GM19238 (cell line): ENCODE results near the gene API5.
A peak's percentile ranks its signal among the peaks of the same experiment; 100 is the strongest.
"Not testable (repeated sequence)": the region's sequence is repeated elsewhere in the genome, so short reads cannot be mapped to it uniquely, and the experiment has no call there.

Experiments used
- DNase-seq: peaks from one replicate; pipeline ENCODE4 v3.0.0; 2011; ENCODE audit warnings: low spot score; ENCODE audit not compliant: insufficient read length

The API5 gene

GRCh38 chr11:43311791-43312607 is at the start of gene API5:
API5 (plus strand) TSS chr11:43311996; CDS start chr11:43312128, 132 bp downstream.
- peak; percentile 73 for DNase-seq

GRCh38 chr11:43267856-43268580 is 43.8 kb upstream of the API5 start:
- no peak for DNase-seq

GRCh38 chr11:43268786-43269185 is 43.0 kb upstream of the API5 start:
- DNase-seq = no peak

- no peak for DNase-seq
These were observed 42.4 kb upstream of the API5 start for GRCh38 chr11:43269254-43269918.

GRCh38 chr11:43270468-43270867 is 41.3 kb upstream of the API5 start:
- DNase-seq = no peak

DNA sequence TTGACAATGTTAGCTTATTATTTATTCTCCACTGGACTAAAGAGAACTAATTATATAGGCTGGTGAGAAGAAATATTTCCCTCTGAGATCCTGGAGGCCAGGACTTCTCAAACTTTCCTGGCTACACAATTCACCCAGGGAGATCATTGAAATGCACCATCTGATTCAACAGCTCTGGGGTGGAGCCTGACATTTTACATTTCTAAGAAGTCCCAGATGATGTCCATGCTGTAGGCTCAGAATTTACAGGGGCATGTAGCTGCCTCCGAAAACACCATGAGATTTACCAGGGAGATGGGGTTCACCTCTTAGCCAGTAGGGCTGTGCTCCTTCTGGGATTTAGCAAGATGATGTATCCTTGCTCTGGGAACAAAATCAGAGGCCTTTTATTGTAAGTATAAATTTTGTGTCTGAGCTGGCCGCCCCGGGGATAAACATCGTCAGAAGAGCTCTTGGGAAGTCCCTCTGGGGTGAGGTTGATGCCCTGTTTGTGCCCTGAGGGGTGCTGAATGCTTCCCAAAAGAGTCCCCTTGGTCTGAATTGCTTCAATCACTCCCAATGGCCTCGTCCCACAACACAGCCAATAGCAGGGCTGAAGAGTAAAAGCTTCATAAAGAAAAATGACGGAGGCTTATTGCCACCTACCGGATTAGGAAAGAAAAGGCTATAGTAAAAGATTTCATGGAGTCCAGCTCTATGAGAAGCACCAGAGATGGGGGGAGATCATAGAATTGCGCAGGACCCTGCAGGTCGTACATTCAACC is 33.4 kb upstream of the API5 start:
- no peak for DNase-seq

- DNase-seq = peak; percentile 30
These were observed 29.0 kb upstream of the API5 start for GRCh38 chr11:43282607-43283440.

- DNase-seq = no peak
These were observed 26.0 kb upstream of the API5 start for GRCh38 chr11:43285826-43286225.

DNA sequence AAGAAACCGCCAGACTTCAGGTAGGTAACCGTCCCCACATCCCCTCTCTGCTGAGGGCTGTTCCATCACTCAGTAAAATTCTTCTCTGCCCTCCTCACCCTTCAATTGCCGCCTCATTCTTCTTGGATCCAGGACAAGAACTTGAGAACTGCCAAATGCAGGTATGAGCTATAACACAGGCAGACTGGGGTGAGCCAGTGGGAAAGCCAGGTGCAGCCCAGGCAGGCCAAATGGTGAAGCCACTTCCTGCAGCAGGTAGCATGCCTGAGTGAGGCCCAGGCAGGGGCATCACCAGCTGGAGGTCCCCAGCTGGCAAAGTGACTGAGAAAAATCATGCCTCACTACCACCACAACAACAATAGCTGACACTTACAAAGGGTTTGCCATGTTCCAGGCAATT is 22.4 kb upstream of the API5 start:
- no peak for DNase-seq

DNA sequence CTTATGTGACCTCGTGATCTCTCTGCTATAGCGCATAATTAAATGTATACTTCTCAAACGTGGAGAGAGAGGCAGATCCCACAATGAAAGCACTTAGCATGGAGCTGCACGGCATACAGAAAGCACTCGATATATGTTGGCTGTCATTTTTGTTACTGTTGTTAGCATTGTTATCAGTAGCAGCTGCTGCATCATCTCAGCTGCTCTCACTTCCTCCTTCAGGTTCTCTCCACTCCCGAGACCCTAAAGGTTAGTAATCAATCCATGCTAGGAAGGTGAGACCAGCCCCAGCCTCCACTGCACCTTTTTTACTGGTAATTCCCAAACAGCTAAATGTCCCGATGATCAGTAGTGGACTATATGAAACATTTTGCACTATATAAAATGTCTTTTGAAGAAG is 13.4 kb upstream of the API5 start:
- DNase-seq = no peak

GRCh38 chr11:43315966-43316365 is 4.2 kb downstream of the API5 start:
- no peak for DNase-seq

- DNase-seq = no peak
These were observed 4.7 kb downstream of the API5 start for GRCh38 chr11:43316451-43316850.

DNA sequence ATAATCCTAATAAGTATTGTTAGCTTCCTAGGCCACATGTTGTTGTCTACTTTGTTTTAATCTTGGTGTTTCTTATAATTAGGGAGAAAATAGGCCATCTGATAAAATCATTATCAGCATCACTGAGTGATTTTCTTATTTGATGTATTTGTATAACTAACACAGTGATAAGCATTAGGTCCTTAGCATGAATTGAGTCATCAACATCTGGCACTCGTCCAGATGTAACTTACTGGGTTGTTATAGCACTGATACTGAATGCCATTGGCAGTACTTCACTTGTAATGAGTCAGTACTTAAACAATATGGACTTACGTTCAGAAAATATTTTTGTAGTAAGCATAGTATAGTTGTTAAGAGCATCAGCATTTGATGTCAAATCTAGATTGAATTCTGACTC is 16.2 kb downstream of the API5 start:
- no peak for DNase-seq

GRCh38 chr11:43328482-43328881 is 16.7 kb downstream of the API5 start:
- DNase-seq = no peak

DNA sequence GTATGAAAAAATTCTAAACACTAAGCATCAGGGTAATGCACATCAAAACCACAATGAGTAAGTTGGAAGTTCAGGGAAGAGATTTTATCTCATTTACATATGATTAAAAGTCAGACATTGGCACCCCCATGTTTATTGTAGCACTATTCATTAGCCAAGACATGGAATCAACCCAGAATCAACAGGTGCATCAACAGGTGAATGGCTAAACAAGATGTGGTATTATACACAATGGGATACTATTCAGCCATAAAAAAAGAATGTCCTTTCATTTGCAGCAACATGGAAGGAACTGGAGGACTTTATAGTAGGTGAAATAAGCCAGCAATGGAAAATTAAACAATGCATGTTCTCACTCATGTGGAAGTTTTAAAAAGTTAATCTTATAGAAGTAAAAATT is 29.4 kb downstream of the API5 start:
- no peak for DNase-seq

GRCh38 chr11:43351426-43351825 is 39.6 kb downstream of the API5 start:
- not testable (repeated sequence) for DNase-seq

GRCh38 chr11:43354311-43354710 is 42.5 kb downstream of the API5 start:
- DNase-seq = no peak

DNA sequence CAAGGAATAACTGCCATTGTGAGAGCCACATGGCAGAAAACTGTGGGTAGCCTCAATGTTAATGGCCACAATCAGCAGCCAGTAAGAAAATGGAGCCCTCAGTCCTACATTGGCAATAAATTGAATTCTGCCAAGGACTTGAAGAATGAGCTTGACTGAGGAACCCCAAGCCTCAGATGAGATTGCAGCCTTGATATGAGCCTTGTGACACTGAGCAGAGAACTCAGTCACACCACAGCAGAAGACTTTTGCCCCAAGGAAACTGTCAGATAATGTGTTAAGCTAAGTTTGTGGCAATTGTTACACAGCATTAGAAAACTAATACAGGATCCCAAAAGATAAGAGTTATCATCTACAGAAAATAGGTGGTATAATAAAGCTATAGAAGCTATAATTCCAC is 44.5 kb downstream of the API5 start:
- DNase-seq = no peak

DNA sequence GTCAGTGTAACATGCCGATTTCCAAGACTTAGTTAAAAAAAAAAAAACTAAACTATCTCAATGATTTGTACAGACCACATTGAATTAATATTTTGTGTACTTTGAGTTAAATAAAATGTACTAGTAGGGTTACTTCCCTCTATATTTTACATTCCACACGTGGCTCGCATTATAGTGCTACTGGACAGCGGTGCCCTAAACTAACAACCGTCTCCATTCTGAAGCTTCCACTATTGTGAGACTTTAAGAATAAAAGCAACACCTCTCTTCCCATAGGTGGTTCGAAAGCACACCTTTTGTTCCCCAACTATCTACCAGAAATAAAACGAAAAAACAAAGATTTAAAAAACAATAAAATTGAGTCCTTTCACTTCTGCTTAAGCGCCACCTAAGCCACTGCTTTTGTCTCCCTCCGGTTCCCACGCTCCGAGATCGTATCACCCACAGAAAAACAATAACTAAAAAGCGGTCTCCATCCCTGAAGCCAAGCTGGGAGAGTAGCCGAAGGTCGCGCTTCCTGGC is 46.5 kb downstream of the API5 start:
- DNase-seq = no peak

GRCh38 chr11:43358801-43359421 is 47.1 kb downstream of the API5 start, which contains the start of gene TTC17:
TTC17 (plus strand) TSS chr11:43358920; CDS start chr11:43358955, 35 bp downstream.
- peak; percentile 78 for DNase-seq
